HG03575 (cell line): Measurements from ENCODE around the gene VSTM5.
"Not testable (repeated sequence)": the region's sequence is repeated elsewhere in the genome, so short reads cannot be mapped to it uniquely, and the experiment has no call there.

Source experiments
- ATAC-seq: cut with Tn5 transposase; IDR thresholded peaks from one replicate; pipeline ENCODE4 v1.9.1; 2021; ENCODE audit not compliant: unreplicated experiment, insufficient number of reproducible peaks, low FRiP score; ENCODE audit errors: extremely low read depth

Gene VSTM5

GRCh38 chr11:93850594-93851018 is at the start of gene VSTM5:
Gene VSTM5 (minus strand): TSS chr11:93850618. CDS start chr11:93850502, 116 bp downstream.
- no peak for ATAC-seq

DNA sequence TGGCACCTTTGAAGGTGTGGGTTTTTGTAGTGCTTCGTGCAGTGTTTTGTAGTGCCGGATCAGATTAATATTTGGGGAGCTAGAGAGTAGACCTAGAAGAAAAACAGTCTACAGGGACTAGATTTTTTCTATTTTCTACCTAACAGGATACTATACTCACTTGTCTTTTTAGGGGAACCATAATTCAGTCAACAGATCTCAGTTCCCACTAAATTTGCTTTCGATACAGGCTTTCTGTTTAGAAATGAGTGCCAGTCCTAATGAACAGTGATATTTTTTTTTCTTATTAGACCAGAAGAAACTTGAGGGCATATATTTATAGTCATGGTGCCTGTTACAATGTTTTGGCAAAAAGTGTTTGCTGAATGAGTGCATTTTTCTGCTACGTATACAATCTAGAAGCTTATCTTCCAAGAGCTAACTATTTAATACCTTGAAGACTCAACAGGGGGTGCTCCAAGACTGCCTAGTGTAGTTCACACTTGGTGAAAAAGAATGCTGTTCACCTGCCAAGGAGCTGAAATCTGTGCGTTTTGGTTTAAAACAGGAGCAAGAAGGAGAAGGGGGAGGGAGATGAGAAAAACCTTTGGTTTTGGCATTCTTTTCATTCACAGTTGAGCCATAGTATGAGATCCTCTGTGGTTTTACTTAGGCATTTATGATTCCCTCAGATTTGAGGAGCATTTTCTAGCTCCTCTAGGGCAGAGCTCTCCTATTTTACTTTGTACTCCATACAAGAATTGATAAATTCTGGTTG is 44.9 kb upstream of the VSTM5 start:
- no peak for ATAC-seq

- no peak for ATAC-seq
Measured at GRCh38 chr11:93890391-93891051, 40.1 kb upstream of the VSTM5 start.

- no peak for ATAC-seq
Measured at GRCh38 chr11:93887111-93887510, 36.7 kb upstream of the VSTM5 start.

- ATAC-seq = not testable (repeated sequence)
Measured at GRCh38 chr11:93879114-93879513, 28.7 kb upstream of the VSTM5 start.

GRCh38 chr11:93875637-93876036 is 25.2 kb upstream of the VSTM5 start:
- ATAC-seq = no peak

GRCh38 chr11:93871526-93871925 is 21.1 kb upstream of the VSTM5 start:
- no peak for ATAC-seq

DNA sequence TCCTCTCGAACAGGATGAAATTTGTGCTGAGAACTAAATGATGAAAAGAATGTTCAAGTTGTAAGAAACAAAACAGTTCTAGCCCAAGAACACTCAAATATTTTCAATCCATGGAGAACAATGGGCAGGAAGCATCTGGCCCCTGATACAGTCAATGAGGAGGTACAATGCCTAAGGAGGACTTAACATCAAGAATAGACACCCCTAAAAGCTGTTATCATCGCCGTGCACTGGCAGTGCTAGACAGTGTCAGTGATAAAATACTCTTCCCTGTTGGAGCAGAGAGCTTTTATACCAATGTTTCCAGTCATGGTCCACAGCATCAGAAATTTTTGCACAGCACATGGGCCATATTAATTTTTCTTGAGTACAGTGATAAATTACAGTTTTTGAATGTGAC is 20.2 kb upstream of the VSTM5 start:
- ATAC-seq = no peak

- ATAC-seq = no peak
Measured at GRCh38 chr11:93869830-93870229, 19.4 kb upstream of the VSTM5 start.

GRCh38 chr11:93868404-93868803 is 18.0 kb upstream of the VSTM5 start:
- not testable (repeated sequence) for ATAC-seq

GRCh38 chr11:93861808-93862207 is 11.4 kb upstream of the VSTM5 start:
- no peak for ATAC-seq

DNA sequence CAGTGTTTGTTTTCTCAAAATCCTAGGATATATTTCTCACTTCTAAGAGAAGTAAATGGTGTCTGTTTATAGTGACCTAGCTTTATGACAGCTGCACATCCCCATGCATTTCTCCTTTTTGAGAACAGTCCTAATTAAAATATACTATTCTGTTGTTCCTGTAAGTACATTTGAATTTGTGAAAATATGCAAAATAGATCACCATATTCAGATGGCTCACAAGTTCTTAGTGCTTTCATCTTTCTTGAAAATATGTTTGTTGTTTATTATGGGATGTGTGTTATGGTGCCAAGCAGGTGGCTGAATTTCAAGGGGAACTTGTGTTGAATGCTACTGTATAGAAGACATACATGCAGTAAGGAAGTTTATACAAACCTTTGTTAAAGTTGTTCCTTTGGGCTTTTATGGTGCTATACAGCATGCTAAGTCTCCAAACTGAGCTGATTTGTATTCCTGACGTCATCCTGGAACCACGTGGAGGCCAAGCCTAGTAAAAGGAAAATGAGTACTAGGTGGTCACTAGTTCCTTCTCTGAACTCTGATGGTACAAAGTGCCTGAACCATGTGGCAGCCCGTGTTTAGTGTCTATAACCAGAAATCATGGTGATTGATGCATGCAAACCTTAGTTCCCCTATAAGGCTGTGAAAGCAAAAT is 7.8 kb upstream of the VSTM5 start:
- ATAC-seq = no peak

DNA sequence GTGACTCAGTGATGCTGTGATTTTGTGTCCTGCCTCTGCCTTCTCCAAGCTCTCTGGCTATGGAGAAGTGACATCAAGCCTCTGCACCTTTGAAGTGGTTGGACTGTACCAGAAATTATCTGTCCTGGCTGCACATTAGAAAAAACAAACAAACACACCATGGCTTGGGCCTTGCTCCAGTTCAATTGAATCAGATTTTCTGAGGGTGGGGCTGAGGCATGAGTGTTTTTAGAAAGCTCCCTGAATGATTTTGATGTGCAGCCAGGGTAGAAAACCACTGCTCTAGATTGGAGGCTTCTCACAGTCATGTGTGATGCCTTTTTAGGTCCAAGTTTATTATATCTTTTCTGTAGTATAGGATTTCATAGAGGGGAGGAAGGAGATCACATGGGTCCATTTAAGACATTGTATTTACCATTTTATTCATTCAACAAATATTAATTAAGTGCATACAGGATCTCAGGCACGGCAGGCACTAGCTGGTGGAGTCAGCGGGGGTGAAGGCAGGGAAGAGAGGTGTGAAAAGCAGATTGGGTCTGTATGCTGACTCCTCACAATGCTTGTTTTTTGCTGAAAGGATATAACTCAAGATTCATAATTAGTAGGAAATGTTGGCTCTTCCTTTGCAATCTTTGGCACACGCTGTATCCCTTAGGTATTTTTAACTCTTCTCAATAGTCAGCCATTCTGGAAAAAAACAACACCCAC is 7.1 kb upstream of the VSTM5 start:
- no peak for ATAC-seq

DNA sequence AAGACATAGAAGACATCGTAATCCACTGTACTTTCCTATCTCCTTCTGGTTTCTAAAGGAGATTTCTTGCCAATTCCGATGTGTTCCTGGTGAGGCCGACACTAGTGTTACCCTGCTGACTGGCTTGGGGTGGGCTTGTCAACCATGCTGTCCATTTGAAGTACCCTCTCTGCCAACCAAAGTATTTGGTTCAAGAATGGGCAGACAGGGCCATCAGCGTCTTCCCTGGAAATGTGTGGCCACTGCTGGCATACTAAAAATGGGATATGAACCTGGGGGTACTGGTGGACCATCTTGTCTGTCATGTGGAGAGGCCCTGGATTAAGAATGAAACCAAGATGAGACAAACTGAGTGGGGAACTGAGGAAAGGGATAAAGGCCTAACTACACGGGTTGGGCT is 1.8 kb upstream of the VSTM5 start:
- ATAC-seq = no peak

GRCh38 chr11:93849751-93850593 is 446 bp downstream of the VSTM5 start:
- ATAC-seq = no peak

GRCh38 chr11:93849201-93849600 is 1.2 kb downstream of the VSTM5 start:
- ATAC-seq = no peak

DNA sequence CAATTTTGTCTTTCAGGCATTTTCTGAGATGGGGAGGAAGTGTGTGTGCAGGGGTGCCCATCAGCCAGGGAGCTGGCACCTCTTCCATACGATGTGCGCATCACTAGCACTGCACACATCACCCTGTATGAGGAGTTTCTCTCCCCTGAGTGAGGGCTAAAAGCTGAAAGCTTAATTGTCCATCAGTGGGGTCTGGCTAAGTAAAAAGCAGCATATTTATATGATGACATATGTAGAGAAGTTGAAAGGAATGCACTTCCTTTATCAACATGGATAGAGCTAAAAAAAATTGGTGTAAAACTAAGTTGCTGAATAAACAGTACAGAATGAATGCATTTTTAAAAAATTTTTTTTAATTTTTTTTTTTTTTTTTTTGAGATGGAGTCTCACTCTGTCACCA is 4.0 kb downstream of the VSTM5 start:
- ATAC-seq = no peak

GRCh38 chr11:93845181-93846092 is 5.0 kb downstream of the VSTM5 start:
- no peak for ATAC-seq
